ENCODE measurements around the gene SMARCC2.
A peak's percentile ranks its signal among the peaks of the same experiment; 100 is the strongest.

SMARCC2 gene

GRCh38 chr12:56197921-56198635 lies 8.8 kb upstream of the SMARCC2 start:
- DNase-seq (ENCODE audit: extremely low read depth, low read depth): no peak
- no peak for TF ChIP-seq CTCF (IDR thresholded peaks at IDR 0.05; ENCODE audit: low read depth, low read length)

- DNase-seq (ENCODE audit: extremely low read depth, low read depth): peak; percentile 63
Observed at GRCh38 chr12:56196818-56197550, 7.7 kb upstream of the SMARCC2 start.

GRCh38 chr12:56193025-56193578 lies 3.8 kb upstream of the SMARCC2 start:
- TF ChIP-seq CTCF (IDR thresholded peaks at IDR 0.05; ENCODE audit: low read depth, low read length): peak; percentile 78

GRCh38 chr12:56192582-56192981 lies 3.3 kb upstream of the SMARCC2 start:
- DNase-seq (ENCODE audit: extremely low read depth, low read depth): no peak
- no peak for TF ChIP-seq CTCF (IDR thresholded peaks at IDR 0.05; ENCODE audit: low read depth, low read length)

More at GRCh38 chr12:56193025-56193578, 3.8 kb upstream of the SMARCC2 start:
- DNase-seq (ENCODE audit: extremely low read depth, low read depth): peak; percentile 67

- TF ChIP-seq CTCF (IDR thresholded peaks at IDR 0.05; ENCODE audit: low read depth, low read length): no peak
Observed at GRCh38 chr12:56190695-56191155, 1.4 kb upstream of the SMARCC2 start.

GRCh38 chr12:56189918-56190694 lies 823 bp upstream of the SMARCC2 start:
- peak; percentile 69 for DNase-seq (ENCODE audit: extremely low read depth, low read depth)
- no peak for TF ChIP-seq CTCF (IDR thresholded peaks at IDR 0.05; ENCODE audit: low read depth, low read length)

More at GRCh38 chr12:56190695-56191155, 1.4 kb upstream of the SMARCC2 start:
- no peak for DNase-seq (ENCODE audit: extremely low read depth, low read depth)

GRCh38 chr12:56188778-56189098 lies 545 bp downstream of the SMARCC2 start:
- TF ChIP-seq CTCF (IDR thresholded peaks at IDR 0.05; ENCODE audit: low read depth, low read length): no peak
- DNase-seq (ENCODE audit: extremely low read depth, low read depth): no peak
